Left kidney (tissue), 8 donors: Measurements from ENCODE around the gene IFT22. TPM values are rescaled to one million over a fixed set of nuclear protein-coding genes. Genes with fewer than 3 reads are reported as not detected.
"Not testable (repeated sequence)": the region's sequence is repeated elsewhere in the genome, so short reads cannot be mapped to it uniquely, and the experiment has no call there.

Experiments used
- DNase-seq: peaks from one replicate; pipeline ENCODE4 v3.0.0-alpha.2; 2013
- long read RNA-seq, 8 donors: transcript quantifications; one replicate each; lab custom pipeline, GENCODE V29; 2026
- polyA plus RNA-seq: library from polyadenylated mRNA; unstranded; fragments of 120-200 nt; gene quantifications from one replicate; pipeline ENCODE4 v1.2.1, GENCODE V29; 2013; ENCODE audit not compliant: insufficient read length

The IFT22 gene
- 69.8 TPM for polyA plus RNA-seq
- long read RNA-seq, donor 1, transcript IFT22-209 (4 exons, 917 nt) = minor isoform, 5 of 38 reads
- long read RNA-seq, donor 1, transcript IFT22-201 (5 exons, 1,130 nt) = major isoform, 20 of 38 reads
- long read RNA-seq, donor 1, partial matches to known transcripts = 6 of 38 reads
- long read RNA-seq, donor 1, other reads (novel, unspliced or antisense) = 0 of 38 reads
- long read RNA-seq, donor 2, transcript IFT22-209 (4 exons, 917 nt) = minor isoform, 6 of 35 reads
- long read RNA-seq, donor 2, transcript IFT22-201 (5 exons, 1,130 nt) = major isoform, 23 of 35 reads
- long read RNA-seq, donor 2, partial matches to known transcripts = 0 of 35 reads
- long read RNA-seq, donor 2, other reads (novel, unspliced or antisense) = 0 of 35 reads
- long read RNA-seq, donor 3, transcript IFT22-204 (4 exons, 875 nt) = minor isoform, 6 of 32 reads
- long read RNA-seq, donor 3, transcript IFT22-201 (5 exons, 1,130 nt) = major isoform, 18 of 32 reads
- long read RNA-seq, donor 3, transcript IFT22-209 (4 exons, 917 nt) = minor isoform, 5 of 32 reads
- long read RNA-seq, donor 3, partial matches to known transcripts = 0 of 32 reads
- long read RNA-seq, donor 3, other reads (novel, unspliced or antisense) = 0 of 32 reads
- long read RNA-seq, donor 4, transcript IFT22-201 (5 exons, 1,130 nt) = major isoform, 5 of 7 reads
- long read RNA-seq, donor 4, partial matches to known transcripts = 0 of 7 reads
- long read RNA-seq, donor 4, other reads (novel, unspliced or antisense) = 0 of 7 reads
- long read RNA-seq, donor 5, transcript IFT22-201 (5 exons, 1,130 nt) = major isoform, 42 of 64 reads
- long read RNA-seq, donor 5, transcript IFT22-209 (4 exons, 917 nt) = minor isoform, 8 of 64 reads
- long read RNA-seq, donor 5, partial matches to known transcripts = 0 of 64 reads
- long read RNA-seq, donor 5, other reads (novel, unspliced or antisense) = 6 of 64 reads
- long read RNA-seq, donor 6, transcript IFT22-204 (4 exons, 875 nt) = minor isoform, 7 of 42 reads
- long read RNA-seq, donor 6, transcript IFT22-209 (4 exons, 917 nt) = minor isoform, 6 of 42 reads
- long read RNA-seq, donor 6, transcript IFT22-201 (5 exons, 1,130 nt) = major isoform, 26 of 42 reads
- long read RNA-seq, donor 6, partial matches to known transcripts = 0 of 42 reads
- long read RNA-seq, donor 6, other reads (novel, unspliced or antisense) = 0 of 42 reads
- long read RNA-seq, donor 7, transcript IFT22-209 (4 exons, 917 nt) = minor isoform, 10 of 71 reads
- long read RNA-seq, donor 7, transcript IFT22-201 (5 exons, 1,130 nt) = major isoform, 48 of 71 reads
- long read RNA-seq, donor 7, partial matches to known transcripts = 5 of 71 reads
- long read RNA-seq, donor 7, other reads (novel, unspliced or antisense) = 0 of 71 reads
- long read RNA-seq, donor 8, transcript IFT22-201 (5 exons, 1,130 nt) = major isoform, 10 of 17 reads
- long read RNA-seq, donor 8, partial matches to known transcripts = 0 of 17 reads
- long read RNA-seq, donor 8, other reads (novel, unspliced or antisense) = 0 of 17 reads

DNA sequence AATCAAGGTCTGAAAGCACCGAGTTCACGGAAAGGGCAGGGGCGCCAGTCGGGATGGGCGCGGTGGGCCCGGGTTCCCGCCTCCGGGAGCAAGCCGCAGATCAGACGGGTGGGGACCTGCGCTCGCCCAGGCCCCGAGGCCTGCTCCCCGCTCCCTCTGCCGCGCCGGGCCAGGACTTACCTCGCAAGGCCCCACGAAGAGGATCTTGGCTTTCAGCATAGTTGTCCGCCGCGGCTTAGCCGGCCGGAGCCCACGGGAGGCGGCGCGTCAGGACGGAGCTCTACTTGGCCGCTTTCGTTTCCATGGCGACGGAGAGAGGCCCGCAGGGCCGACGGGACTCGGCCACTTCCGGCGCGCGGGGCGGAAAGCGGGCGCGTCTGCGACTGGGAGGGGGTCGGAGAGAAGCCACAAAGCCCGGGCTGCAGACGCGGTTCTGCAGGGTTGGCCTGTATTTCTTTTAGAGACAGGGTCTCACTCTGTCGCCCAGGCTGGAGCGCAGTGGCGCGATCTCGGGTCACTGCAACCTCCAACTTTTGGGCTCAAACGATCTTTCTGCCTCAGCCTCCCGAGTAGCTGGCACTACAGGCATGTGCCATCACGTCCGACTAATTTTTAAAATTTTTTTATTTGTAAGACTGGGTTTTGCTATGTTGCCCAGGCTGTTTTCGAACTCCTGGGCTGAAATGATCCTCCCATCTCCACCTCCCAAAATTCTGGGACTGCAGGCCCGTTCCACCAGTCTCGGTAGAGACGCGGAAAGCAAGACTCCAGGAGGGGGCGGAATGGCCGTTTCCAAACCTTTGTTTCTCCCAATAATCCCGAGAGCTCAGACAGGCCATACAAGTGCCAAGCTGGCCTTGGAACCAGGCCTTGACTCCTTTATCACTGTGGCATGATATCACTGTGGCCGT is at the start of gene IFT22:
Gene IFT22 (minus strand): TSS at position 322 of the 911 bp plus-strand sequence. CDS start 103 bp downstream, at position 219.
- peak; percentile 96 for DNase-seq

GRCh38 chr7:101370836-101371235 is 49.2 kb upstream of the IFT22 start:
- no peak for DNase-seq

GRCh38 chr7:101368422-101369165 is 47.0 kb upstream of the IFT22 start:
- DNase-seq = no peak

DNA sequence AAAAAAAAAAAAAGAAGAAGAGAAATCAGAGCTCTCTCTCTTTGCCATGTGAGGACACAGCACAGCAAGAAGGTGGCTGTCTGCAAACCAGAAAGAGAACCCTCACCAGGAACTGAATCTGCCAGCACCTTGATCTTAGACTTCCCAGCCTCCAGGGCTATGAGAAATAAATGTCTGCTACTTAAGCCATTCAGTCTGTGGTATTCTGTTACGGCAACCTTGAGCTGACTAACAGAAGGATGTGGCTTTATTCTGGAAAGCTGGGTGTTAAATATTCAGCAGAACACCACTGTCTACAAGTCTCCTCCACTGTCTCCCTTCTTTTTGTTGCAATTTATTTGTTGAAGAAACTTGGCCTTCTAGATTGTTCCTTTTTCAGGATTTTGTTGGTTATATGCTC is 46.1 kb upstream of the IFT22 start:
- DNase-seq = no peak

DNA sequence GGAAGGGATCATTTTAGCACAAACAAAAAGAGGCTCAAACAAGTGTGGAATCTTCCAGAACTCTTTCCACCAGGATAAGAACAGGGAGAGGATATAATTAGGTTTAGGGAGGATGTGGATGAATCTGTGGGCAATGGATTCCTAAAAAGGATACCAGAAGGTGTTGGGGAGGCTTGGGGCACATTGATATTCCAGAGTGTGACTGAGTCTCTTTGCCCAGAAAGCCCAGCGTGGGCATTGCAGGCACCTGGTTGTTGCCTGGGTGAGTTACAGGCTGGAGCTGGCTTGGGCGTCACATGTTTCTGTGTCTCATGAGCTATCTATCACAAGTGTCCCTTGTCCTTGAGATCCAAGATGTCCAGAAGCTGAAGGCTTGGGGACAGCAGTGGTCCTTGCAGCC is 44.3 kb upstream of the IFT22 start:
- no peak for DNase-seq

DNA sequence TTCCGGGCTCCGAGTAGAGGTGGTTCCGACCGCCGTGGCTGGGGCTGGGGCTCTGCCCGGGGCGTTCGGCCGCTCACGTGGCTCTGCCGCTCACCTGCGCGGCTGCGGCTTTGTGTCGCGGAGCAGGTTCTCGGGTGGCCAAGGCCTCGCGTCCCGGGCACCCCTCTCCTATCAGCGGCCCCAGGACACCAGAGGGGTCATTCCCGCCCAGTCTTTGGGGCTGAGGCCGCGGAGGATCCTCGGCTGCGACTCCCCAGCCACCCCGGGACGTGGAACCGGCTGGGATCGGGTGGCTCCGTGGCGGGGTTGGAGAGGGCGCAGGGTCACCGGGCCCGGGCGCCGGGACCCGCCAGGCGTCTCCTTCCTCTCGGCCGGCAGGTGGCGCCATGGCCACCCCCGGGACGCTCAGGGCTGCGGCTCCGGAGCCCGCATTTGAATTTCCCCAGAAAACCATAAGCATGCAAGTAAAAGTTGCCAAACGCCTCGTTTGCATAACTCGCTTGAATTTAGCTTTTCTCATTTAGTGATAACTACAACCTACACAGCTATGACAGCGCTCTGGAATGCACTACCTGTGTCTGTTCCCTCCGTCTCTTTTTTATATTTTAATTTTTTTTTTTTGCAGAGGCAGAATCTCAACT is 42.2 kb upstream of the IFT22 start:
- DNase-seq = peak; percentile 75

GRCh38 chr7:101363196-101363733 is 41.7 kb upstream of the IFT22 start:
- DNase-seq = no peak

GRCh38 chr7:101362334-101363195 is 41.0 kb upstream of the IFT22 start, which contains the start of gene COL26A1:
Gene COL26A1, plus strand, starts transcription at chr7:101362875. Its CDS starts 158 bp downstream, at chr7:101363033.
- DNase-seq = no peak

DNA sequence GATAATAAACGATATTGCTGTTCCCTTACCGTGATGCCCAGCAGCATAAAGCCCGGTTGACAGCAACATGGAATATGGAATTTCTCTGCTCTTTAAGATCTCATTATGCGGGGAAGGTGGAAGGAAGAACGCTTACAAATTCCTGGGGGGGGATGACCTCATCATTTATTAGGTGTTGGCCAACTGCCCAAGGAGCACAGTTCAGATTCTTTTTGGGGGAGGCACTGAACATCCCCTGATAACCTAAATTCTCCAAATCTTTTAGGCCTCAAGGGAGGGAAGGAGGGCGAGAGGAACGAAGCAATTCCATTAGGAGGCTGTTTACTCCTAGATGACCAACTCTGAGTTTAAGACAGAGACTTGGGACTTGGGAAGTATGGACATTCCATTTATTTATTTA is 35.8 kb upstream of the IFT22 start:
- no peak for DNase-seq

DNA sequence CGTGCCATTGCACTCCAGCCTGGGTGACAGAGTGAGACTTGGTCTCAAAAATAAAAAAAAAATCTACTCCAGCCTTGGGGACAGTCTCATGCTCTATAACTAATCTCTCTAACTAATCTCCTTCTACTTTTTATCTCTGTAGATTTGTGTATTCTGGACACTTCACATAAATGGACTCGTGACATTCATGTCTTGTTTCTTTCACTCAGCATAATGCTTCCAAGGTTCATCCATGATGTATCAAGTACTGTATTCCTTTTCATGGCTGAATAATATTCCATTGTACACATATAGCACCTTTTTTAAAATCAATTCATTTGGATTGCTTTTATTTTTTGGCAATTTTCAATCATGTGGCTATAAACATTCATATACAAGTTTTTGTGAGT is 31.3 kb upstream of the IFT22 start:
- DNase-seq = no peak

DNA sequence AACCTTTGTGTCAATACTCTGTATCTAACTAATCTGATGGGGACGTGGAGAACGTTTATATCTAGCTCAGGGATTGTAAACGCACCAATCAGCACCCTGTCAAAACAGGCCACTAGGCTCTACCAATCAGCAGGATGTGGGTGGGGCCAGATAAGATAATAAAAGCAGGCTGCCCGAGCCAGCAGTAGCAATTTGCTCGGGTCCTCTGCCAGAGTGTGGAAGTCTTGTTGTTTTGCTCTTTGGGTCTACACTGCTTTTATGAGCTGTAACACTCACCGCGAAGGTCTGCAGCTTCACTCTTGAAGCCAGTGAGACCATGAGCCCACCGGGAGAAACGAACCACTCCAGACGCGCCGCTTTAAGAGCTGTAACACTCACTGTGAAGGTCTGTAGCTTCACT is 27.7 kb upstream of the IFT22 start:
- not testable (repeated sequence) for DNase-seq

DNA sequence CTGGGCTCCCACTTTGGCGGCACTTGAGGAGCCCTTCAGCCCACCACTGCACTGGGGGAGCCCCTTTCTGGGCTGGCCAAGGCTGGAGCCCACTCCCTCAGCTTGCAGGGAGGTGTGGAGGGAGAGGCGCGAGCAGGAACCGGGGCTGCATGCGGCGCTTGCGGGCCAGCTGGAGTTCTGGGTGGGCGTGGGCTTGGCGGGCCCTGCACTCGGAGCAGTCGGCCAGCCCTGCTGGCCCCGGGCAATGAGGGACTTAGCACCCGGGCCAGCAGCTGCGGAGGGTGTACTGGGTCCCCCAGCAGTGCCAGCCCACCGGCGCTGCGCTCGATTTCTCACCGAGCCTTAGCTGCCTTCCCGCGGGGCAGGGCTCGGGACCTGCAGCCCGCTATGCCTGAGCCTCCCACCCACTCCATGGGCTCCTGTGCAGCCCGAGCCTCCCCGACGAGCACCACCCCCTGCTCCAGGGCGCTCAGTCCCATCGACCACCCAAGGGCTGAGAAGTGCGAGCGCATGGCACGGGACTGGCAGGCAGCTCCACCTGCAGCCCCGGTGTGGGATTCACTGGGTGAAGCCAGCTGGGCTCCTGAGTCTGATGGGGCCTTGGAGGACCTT is 26.9 kb upstream of the IFT22 start:
- DNase-seq = not testable (repeated sequence)

DNA sequence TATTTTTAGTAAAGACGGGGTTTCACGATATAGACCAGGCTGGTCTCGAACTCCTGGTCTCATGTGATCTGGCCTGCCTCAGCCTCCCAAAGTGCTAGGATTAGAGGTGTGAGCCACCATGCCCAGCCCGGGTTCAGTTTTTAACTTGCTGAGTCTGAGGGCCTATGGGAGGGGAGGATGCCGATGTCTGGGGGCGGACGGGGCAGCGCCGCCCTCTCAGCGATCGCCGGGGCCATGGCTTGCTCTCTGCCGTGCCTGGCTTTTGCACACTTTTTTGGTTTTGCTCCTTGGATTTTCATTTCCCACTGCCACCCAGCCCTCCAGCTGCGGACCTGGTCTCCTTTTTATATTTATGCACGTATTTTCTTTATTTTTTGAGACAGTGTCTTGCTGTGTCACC is 25.9 kb upstream of the IFT22 start:
- DNase-seq = no peak

GRCh38 chr7:101342892-101343291 is 21.3 kb upstream of the IFT22 start:
- no peak for DNase-seq

DNA sequence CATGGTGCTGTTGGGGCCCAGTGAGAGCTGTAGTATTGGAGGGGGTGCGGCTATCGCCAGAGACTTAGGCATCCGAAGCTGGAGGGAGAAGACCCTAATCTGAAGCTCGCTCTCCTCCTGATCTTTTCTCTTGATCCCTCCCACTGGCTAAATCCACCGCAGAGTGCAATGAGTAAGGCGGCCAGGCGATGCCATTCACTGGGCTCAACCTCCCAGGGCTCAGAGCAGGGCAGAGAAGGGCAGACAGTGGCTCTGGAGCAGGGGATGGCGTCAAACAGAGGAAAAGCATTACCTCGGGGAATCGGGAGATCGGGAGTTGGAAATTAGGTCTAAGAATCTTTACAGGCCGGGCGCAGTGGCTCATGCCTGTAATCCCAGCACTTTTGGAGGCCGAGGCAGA is 18.8 kb upstream of the IFT22 start:
- no peak for DNase-seq

- DNase-seq = no peak
These were observed 12.3 kb upstream of the IFT22 start for GRCh38 chr7:101333912-101334311.

- DNase-seq = no peak
These were observed 10.4 kb upstream of the IFT22 start for GRCh38 chr7:101332026-101332425.
